Activated CD4-positive, alpha-beta memory T cell treated with anti-CD3 and anti-CD28 coated beads for 36 hours (primary cell): Measurements from ENCODE around the gene SPECC1L. TPM values are rescaled to one million over a fixed set of nuclear protein-coding genes. Genes with fewer than 3 reads are reported as not detected.
A peak's percentile ranks its signal among the peaks of the same experiment; 100 is the strongest.

Experiments
- CTCF ChIA-PET: fragments of 350-600 bp; sonication (Branson Sonifier 250); formaldehyde crosslinking; loops from one replicate; lab custom pipeline; 2021; ENCODE audit warnings: antibody characterized with exemption, inconsistent platforms; lab: Charles Lee
- POLR2A ChIA-PET: fragments of 350-600 bp; sonication (Branson Sonifier 250); formaldehyde crosslinking; loops from one replicate; lab custom pipeline; 2021; ENCODE audit warnings: antibody characterized with exemption; lab: Charles Lee
- DNase-seq: peaks from one replicate; pipeline ENCODE4 v3.0.0-alpha.2; 2020
- H3K27ac Mint-ChIP-seq: one replicate; pipeline ENCODE4 v1.8.0; 2021; ENCODE audit warnings: mixed read lengths
- H3K27me3 Mint-ChIP-seq: one replicate; pipeline ENCODE4 v1.8.0; 2021; ENCODE audit warnings: mixed read lengths
- H3K36me3 Mint-ChIP-seq: one replicate; pipeline ENCODE4 v1.8.0; 2021; ENCODE audit warnings: mixed read lengths
- H3K4me1 Mint-ChIP-seq: one replicate; pipeline ENCODE4 v1.8.0; 2021; ENCODE audit warnings: low read depth, mixed read lengths
- H3K4me3 Mint-ChIP-seq: one replicate; pipeline ENCODE4 v1.8.0; 2021; ENCODE audit warnings: mild to moderate bottlenecking, mixed read lengths
- H3K9me3 Mint-ChIP-seq: one replicate; pipeline ENCODE4 v1.8.0; 2021; ENCODE audit warnings: mixed read lengths
- intact Hi-C: fragments of 100-400 bp; cut with micrococcal nuclease; formaldehyde crosslinking; loops from one replicate; pipeline ENCODE4 v1.15.1; 2023
- total RNA-seq, 2 experiments: library from RNA; stranded (reverse); gene quantifications; one replicate each; pipeline ENCODE4 v1.2.3, GENCODE V29; 2021

SPECC1L gene
- total RNA-seq, 2 experiments from 2014 or later, result 27.7 to 34.3 TPM

- no peaks in the 10 kb centered on the region for H3K9me3 Mint-ChIP-seq
- intact Hi-C loops, result loop anchor here (5.0 kb wide), 1 partner anchor 160 kb away; the partner anchor contains the start of gene SPECC1L
- H3K27me3 Mint-ChIP-seq, result no peaks in the 10 kb centered on the region
- peaks cover 14% of the 10 kb centered on the region for H3K36me3 Mint-ChIP-seq
- no peak overlapping the region for H3K4me3 Mint-ChIP-seq
- no peak for DNase-seq
- peaks cover 85% of the 10 kb centered on the region for H3K4me1 Mint-ChIP-seq
- H3K27ac Mint-ChIP-seq, result peak overlapping the region; percentile 76
- ChIA-PET POLR2A (no interaction called here), CTCF (interaction anchor here (0.9 to 1.1 kb wide), 2 partner anchors 10 to 98 kb away, joined by 3 read pairs; no protein-coding TSS in a partner anchor)
Observed at GRCh38 chr22:24432059-24432853, 161.6 kb downstream of the SPECC1L start.

- no peak for DNase-seq
- no peak overlapping the region for H3K4me3 Mint-ChIP-seq
- H3K4me1 Mint-ChIP-seq, result peaks cover 88% of the 10 kb centered on the region
- CTCF ChIA-PET, result interaction anchor here (1.7 kb wide), 1 partner anchor 69 kb away, joined by 6 read pairs; no protein-coding TSS in a partner anchor
- H3K9me3 Mint-ChIP-seq, result no peaks in the 10 kb centered on the region
- intact Hi-C loops, result loop anchor here (5.0 kb wide), 1 partner anchor 161 kb away; the partner anchor contains the start of gene SPECC1L
- H3K36me3 Mint-ChIP-seq, result peaks cover 16% of the 10 kb centered on the region
- peak overlapping the region; percentile 100 for H3K27ac Mint-ChIP-seq
- POLR2A ChIA-PET, result no interaction called here
- no peaks in the 10 kb centered on the region for H3K27me3 Mint-ChIP-seq
Observed at GRCh38 chr22:24433001-24433827, 162.6 kb downstream of the SPECC1L start.

- intact Hi-C loops, result loop anchor here (1.0 to 5.0 kb wide), 3 partner anchors 33 to 162 kb away; partner anchors contain the start of gene SPECC1L
- Mint-ChIP-seq H3K4me1 (peaks cover 86% of the 10 kb centered on the region), H3K27me3 (no peaks in the 10 kb centered on the region), H3K27ac (peak overlapping the region; percentile 100), H3K9me3 (no peaks in the 10 kb centered on the region), H3K4me3 (peak overlapping the region; percentile 69), H3K36me3 (peaks cover 14% of the 10 kb centered on the region)
- CTCF ChIA-PET, result interaction anchor here (1.1 to 2.9 kb wide), 6 partner anchors 9 to 92 kb away, joined by 4 to 22 read pairs (median 6); no protein-coding TSS in a partner anchor
- peak; percentile 81 for DNase-seq
- POLR2A ChIA-PET, result interaction anchor here (0.7 to 3.2 kb wide), 4 partner anchors 9 to 423 kb away, joined by 3 to 21 read pairs (median 10); partner anchors contain the start of gene ADORA2A
Observed at GRCh38 chr22:24433828-24434470, 163.3 kb downstream of the SPECC1L start.

- DNase-seq, result peak; percentile 90
- Mint-ChIP-seq H3K36me3 (peaks cover 18% of the 10 kb centered on the region), H3K27ac (peak overlapping the region; percentile 100), H3K9me3 (no peaks in the 10 kb centered on the region), H3K4me1 (peaks cover 83% of the 10 kb centered on the region), H3K4me3 (peak overlapping the region; percentile 69), H3K27me3 (no peaks in the 10 kb centered on the region)
- CTCF ChIA-PET, result interaction anchor here (1.0 to 2.9 kb wide), 9 partner anchors 9 to 91 kb away, joined by 3 to 22 read pairs (median 6); no protein-coding TSS in a partner anchor
- POLR2A ChIA-PET, result interaction anchor here (0.7 to 3.2 kb wide), 8 partner anchors 9 to 424 kb away, joined by 3 to 21 read pairs (median 4); partner anchors contain the start of genes ADORA2A and GUCD1
- intact Hi-C loops, result loop anchor here (1.0 to 5.0 kb wide), 3 partner anchors 34 to 162 kb away; partner anchors contain the start of gene SPECC1L
Observed at GRCh38 chr22:24434471-24435322, 164.1 kb downstream of the SPECC1L start.

GRCh38 chr22:24435323-24435645 is 164.7 kb downstream of the SPECC1L start:
- peaks cover 19% of the 10 kb centered on the region for H3K36me3 Mint-ChIP-seq
- H3K4me1 Mint-ChIP-seq, result peaks cover 79% of the 10 kb centered on the region
- H3K4me3 Mint-ChIP-seq, result peak overlapping the region; percentile 69
- ChIA-PET CTCF (interaction anchor here (1.0 to 2.9 kb wide), 8 partner anchors 9 to 90 kb away, joined by 3 to 22 read pairs (median 6); no protein-coding TSS in a partner anchor), POLR2A (interaction anchor here (0.9 to 3.2 kb wide), 7 partner anchors 9 to 120 kb away, joined by 3 to 21 read pairs (median 5); partner anchors contain the start of genes ADORA2A and GUCD1)
- no peak for DNase-seq
- H3K9me3 Mint-ChIP-seq, result no peaks in the 10 kb centered on the region
- H3K27me3 Mint-ChIP-seq, result no peaks in the 10 kb centered on the region
- intact Hi-C loops, result loop anchor here (2.0 kb wide), 1 partner anchor 34 kb away; no protein-coding TSS in a partner anchor
- peak overlapping the region; percentile 100 for H3K27ac Mint-ChIP-seq

- no peaks in the 10 kb centered on the region for H3K27me3 Mint-ChIP-seq
- no peak for DNase-seq
- H3K9me3 Mint-ChIP-seq, result no peaks in the 10 kb centered on the region
- intact Hi-C loops, result loop anchor here (2.0 kb wide), 1 partner anchor 35 kb away; no protein-coding TSS in a partner anchor
- CTCF ChIA-PET, result interaction anchor here (0.9 to 2.9 kb wide), 7 partner anchors 8 to 90 kb away, joined by 3 to 22 read pairs (median 7); no protein-coding TSS in a partner anchor
- POLR2A ChIA-PET, result interaction anchor here (1.0 to 3.2 kb wide), 6 partner anchors 8 to 119 kb away, joined by 3 to 21 read pairs (median 6); partner anchors contain the start of genes ADORA2A and GUCD1
- peak overlapping the region; percentile 100 for H3K27ac Mint-ChIP-seq
- H3K4me3 Mint-ChIP-seq, result no peak overlapping the region
- H3K4me1 Mint-ChIP-seq, result peaks cover 79% of the 10 kb centered on the region
- peaks cover 23% of the 10 kb centered on the region for H3K36me3 Mint-ChIP-seq
Observed at GRCh38 chr22:24435861-24436371, 165.3 kb downstream of the SPECC1L start.

- H3K9me3 Mint-ChIP-seq, result no peaks in the 10 kb centered on the region
- POLR2A ChIA-PET, result interaction anchor here (1.0 to 3.2 kb wide), 2 partner anchors 10 to 11 kb away, joined by 3 to 16 read pairs; partner anchors contain the start of gene ADORA2A
- H3K36me3 Mint-ChIP-seq, result peaks cover 29% of the 10 kb centered on the region
- intact Hi-C loops, result no loop called here
- DNase-seq, result no peak
- no peaks in the 10 kb centered on the region for H3K27me3 Mint-ChIP-seq
- peak overlapping the region; percentile 100 for H3K27ac Mint-ChIP-seq
- peaks cover 75% of the 10 kb centered on the region for H3K4me1 Mint-ChIP-seq
- H3K4me3 Mint-ChIP-seq, result no peak overlapping the region
- CTCF ChIA-PET, result interaction anchor here (0.9 to 2.9 kb wide), 5 partner anchors 12 to 89 kb away, joined by 4 to 22 read pairs (median 13); no protein-coding TSS in a partner anchor
Observed at GRCh38 chr22:24436553-24436952, 165.9 kb downstream of the SPECC1L start.

GRCh38 chr22:24437091-24437490 is 166.5 kb downstream of the SPECC1L start:
- ChIA-PET CTCF (interaction anchor here (0.9 to 2.9 kb wide), 3 partner anchors 13 to 49 kb away, joined by 4 to 17 read pairs (median 4); no protein-coding TSS in a partner anchor), POLR2A (interaction anchor here (1.3 kb wide), 1 partner anchor 10 kb away, joined by 4 read pairs; the partner anchor contains the start of gene ADORA2A)
- H3K9me3 Mint-ChIP-seq, result no peaks in the 10 kb centered on the region
- intact Hi-C loops, result no loop called here
- peaks cover 34% of the 10 kb centered on the region for H3K36me3 Mint-ChIP-seq
- no peak for DNase-seq
- peaks cover 70% of the 10 kb centered on the region for H3K4me1 Mint-ChIP-seq
- no peaks in the 10 kb centered on the region for H3K27me3 Mint-ChIP-seq
- no peak overlapping the region for H3K4me3 Mint-ChIP-seq
- H3K27ac Mint-ChIP-seq, result peak overlapping the region; percentile 100

- Mint-ChIP-seq H3K4me3 (no peak overlapping the region), H3K4me1 (peaks cover 63% of the 10 kb centered on the region), H3K27me3 (no peaks in the 10 kb centered on the region), H3K36me3 (peaks cover 40% of the 10 kb centered on the region), H3K9me3 (no peaks in the 10 kb centered on the region), H3K27ac (peak overlapping the region; percentile 100)
- ChIA-PET POLR2A (interaction anchor here (1.2 to 1.3 kb wide), 2 partner anchors 10 to 18 kb away, joined by 3 to 4 read pairs; partner anchors contain the start of gene ADORA2A), CTCF (interaction anchor here (0.8 to 2.1 kb wide), 7 partner anchors 12 to 66 kb away, joined by 3 to 4 read pairs (median 3); no protein-coding TSS in a partner anchor)
- DNase-seq, result peak; percentile 4
- intact Hi-C loops, result no loop called here
Observed at GRCh38 chr22:24437741-24438328, 167.2 kb downstream of the SPECC1L start.
